Epithelial cell of esophagus (primary cell): ENCODE data around the gene CREB5.

ENCODE experiments used
- DNase-seq: peaks from one replicate; pipeline ENCODE4 v3.0.0; 2010; ENCODE audit warnings: low read depth
- H3K4me3 ChIP-seq: 2 replicates; pipeline ENCODE4 v1.5.1; 2011; ENCODE audit warnings: mild to moderate bottlenecking, low read length, control low read depth
- TF ChIP-seq, protein P1 (sequence below): IDR thresholded peaks from 2 replicates; pipeline ENCODE4 v1.5.1; 2011; ENCODE audit warnings: low read depth, mild to moderate bottlenecking, low read length, control low read depth, inconsistent platforms; ENCODE audit not compliant: insufficient read depth; ENCODE audit errors: missing control alignments

The CREB5 gene

DNA sequence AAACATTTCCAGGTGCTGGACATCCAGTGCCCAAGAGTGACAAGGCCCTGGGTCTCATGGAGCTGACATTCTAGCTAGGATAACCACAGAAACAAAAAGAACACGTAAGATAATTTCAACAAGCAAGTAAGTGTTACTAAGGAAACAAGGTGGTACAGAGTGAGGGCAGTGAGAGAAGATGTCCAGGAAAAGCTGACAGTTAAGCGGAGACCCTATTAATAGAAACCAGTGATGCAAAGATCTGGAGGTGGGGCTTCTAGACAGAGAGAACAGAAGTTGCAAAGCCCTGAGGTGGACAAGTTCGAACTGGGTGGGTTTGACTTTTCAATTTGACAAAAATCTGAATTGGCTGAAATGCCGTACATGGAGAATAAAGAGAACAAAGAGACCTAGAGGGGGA is 449.5 kb downstream of the CREB5 start:
- no peak for DNase-seq
- no peak overlapping the region for H3K4me3 ChIP-seq
- TF ChIP-seq, protein P1, sequence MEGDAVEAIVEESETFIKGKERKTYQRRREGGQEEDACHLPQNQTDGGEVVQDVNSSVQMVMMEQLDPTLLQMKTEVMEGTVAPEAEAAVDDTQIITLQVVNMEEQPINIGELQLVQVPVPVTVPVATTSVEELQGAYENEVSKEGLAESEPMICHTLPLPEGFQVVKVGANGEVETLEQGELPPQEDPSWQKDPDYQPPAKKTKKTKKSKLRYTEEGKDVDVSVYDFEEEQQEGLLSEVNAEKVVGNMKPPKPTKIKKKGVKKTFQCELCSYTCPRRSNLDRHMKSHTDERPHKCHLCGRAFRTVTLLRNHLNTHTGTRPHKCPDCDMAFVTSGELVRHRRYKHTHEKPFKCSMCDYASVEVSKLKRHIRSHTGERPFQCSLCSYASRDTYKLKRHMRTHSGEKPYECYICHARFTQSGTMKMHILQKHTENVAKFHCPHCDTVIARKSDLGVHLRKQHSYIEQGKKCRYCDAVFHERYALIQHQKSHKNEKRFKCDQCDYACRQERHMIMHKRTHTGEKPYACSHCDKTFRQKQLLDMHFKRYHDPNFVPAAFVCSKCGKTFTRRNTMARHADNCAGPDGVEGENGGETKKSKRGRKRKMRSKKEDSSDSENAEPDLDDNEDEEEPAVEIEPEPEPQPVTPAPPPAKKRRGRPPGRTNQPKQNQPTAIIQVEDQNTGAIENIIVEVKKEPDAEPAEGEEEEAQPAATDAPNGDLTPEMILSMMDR, result no peak

GRCh38 chr7:28862595-28863272 is 450.4 kb downstream of the CREB5 start:
- no peak for DNase-seq
- TF ChIP-seq, protein P1, result no peak
- no peak overlapping the region for H3K4me3 ChIP-seq

DNA sequence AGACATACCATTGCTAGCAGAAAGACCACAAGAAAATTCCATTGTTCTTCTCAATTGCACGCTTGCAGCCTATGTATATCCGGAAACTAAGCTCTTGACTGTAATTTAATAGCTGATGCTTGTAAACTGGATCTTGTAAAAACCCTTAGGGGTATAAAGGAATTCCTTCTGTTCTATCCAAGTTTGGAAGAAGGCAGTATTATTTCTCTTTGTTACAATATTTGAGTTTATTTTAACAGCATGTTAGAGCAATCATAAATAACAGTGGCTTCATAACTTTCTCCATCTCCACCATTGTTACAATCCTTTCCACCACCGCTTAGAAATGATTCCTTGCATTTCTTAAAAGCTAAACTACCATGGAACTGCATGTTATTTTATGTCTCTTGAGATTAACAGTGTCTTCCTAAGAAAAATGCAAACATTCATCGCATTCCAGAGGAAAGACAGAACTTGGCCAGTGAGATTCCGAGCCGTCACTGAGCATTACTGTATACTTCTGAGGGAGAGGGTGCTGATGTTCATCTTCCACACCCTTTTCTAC is 453.4 kb downstream of the CREB5 start:
- no peak overlapping the region for H3K4me3 ChIP-seq
- no peak for DNase-seq
- TF ChIP-seq, protein P1, result no peak

DNA sequence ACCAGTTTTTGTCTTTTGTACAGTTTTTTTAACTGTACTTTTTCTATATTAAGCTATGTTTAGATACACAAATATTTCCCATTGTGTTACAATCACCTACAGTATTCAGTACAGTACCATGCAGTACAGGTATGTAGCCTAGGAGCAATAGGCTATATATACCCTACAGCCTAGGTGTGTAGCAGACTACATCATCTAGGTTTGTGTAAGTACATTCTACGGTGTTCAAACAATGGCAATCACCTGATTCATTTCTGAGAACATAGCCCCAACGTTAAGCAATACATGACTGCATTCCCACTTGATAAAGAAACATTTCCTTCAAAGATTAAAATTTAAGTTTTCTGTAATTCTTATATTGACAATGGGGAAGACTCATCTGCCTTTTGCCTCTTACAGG is 456.4 kb downstream of the CREB5 start:
- DNase-seq, result peak; percentile 68
- TF ChIP-seq, protein P1, result no peak
- H3K4me3 ChIP-seq, result no peak overlapping the region

GRCh38 chr7:28871077-28871476 is 458.8 kb downstream of the CREB5 start:
- no peak for DNase-seq
- no peak overlapping the region for H3K4me3 ChIP-seq
- TF ChIP-seq, protein P1, result no peak

DNA sequence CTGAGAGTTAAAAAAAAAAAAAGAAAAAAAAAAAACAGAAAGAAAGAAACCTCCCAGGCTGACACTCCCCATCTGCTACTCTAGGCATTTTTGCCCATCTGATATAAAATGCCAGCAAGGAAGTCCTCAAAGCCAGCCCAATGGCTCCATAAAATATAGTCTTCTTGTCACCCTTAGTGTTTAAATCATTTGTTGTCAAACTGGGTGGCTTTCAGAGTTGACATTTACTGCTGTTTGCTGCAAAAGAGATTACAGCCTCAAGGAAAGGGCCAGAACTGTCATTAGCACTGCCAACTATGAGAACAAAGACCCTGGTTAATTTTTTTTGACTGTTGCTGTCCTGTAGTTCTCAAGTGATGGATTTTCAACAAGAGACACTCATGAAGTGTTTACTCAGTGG is 459.3 kb downstream of the CREB5 start:
- DNase-seq, result no peak
- no peak overlapping the region for H3K4me3 ChIP-seq
- TF ChIP-seq, protein P1, result no peak

GRCh38 chr7:28872226-28872625 is 459.9 kb downstream of the CREB5 start:
- TF ChIP-seq, protein P1, result no peak
- peak; percentile 75 for DNase-seq
- H3K4me3 ChIP-seq, result no peak overlapping the region
